ENCODE data around the gene MKI67.

DNA sequence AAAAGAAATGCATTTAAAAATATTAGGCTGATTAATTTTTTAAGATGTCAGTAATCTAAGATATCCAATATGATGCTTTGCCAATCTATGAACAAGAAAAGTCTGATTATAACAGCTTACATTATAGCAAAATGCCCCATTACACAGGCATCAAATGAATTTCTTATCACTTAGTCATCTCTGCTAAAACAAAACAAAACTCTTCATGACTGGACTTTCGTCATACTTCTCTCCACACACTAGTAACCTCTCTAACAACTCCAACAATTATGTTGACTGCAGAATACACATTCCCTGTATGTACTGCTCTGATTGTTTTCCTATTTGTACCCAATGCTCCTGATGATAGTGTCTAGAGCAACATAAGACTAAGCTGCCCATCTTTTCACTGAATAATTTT is 3.8 kb upstream of the MKI67 start:
- TF ChIP-seq MXI1 (IDR thresholded peaks at IDR 0.05; ENCODE audit: low read depth, low read length) (no peak), SIN3A (IDR thresholded peaks at IDR 0.05; ENCODE audit: low read depth, low read length) (no peak), MEF2A (IDR thresholded peaks at IDR 0.05; ENCODE audit: insufficient read depth, low read depth, low read length) (no peak), EZH2 (IDR thresholded peaks at IDR 0.05; ENCODE audit: borderline replicate concordance, control insufficient read depth, low read depth, low read length) (no peak)
- TF ChIP-seq, protein P1, sequence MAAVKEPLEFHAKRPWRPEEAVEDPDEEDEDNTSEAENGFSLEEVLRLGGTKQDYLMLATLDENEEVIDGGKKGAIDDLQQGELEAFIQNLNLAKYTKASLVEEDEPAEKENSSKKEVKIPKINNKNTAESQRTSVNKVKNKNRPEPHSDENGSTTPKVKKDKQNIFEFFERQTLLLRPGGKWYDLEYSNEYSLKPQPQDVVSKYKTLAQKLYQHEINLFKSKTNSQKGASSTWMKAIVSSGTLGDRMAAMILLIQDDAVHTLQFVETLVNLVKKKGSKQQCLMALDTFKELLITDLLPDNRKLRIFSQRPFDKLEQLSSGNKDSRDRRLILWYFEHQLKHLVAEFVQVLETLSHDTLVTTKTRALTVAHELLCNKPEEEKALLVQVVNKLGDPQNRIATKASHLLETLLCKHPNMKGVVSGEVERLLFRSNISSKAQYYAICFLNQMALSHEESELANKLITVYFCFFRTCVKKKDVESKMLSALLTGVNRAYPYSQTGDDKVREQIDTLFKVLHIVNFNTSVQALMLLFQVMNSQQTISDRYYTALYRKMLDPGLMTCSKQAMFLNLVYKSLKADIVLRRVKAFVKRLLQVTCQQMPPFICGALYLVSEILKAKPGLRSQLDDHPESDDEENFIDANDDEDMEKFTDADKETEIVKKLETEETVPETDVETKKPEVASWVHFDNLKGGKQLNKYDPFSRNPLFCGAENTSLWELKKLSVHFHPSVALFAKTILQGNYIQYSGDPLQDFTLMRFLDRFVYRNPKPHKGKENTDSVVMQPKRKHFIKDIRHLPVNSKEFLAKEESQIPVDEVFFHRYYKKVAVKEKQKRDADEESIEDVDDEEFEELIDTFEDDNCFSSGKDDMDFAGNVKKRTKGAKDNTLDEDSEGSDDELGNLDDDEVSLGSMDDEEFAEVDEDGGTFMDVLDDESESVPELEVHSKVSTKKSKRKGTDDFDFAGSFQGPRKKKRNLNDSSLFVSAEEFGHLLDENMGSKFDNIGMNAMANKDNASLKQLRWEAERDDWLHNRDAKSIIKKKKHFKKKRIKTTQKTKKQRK (IDR thresholded peaks at IDR 0.05; ENCODE audit: low read depth, low read length) = no peak
- TF ChIP-seq, protein P2, sequence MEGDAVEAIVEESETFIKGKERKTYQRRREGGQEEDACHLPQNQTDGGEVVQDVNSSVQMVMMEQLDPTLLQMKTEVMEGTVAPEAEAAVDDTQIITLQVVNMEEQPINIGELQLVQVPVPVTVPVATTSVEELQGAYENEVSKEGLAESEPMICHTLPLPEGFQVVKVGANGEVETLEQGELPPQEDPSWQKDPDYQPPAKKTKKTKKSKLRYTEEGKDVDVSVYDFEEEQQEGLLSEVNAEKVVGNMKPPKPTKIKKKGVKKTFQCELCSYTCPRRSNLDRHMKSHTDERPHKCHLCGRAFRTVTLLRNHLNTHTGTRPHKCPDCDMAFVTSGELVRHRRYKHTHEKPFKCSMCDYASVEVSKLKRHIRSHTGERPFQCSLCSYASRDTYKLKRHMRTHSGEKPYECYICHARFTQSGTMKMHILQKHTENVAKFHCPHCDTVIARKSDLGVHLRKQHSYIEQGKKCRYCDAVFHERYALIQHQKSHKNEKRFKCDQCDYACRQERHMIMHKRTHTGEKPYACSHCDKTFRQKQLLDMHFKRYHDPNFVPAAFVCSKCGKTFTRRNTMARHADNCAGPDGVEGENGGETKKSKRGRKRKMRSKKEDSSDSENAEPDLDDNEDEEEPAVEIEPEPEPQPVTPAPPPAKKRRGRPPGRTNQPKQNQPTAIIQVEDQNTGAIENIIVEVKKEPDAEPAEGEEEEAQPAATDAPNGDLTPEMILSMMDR (IDR thresholded peaks at IDR 0.05 in 2 of 3, conservative IDR thresholded peaks at IDR 0.05 in 1 of 3; ENCODE audit: control insufficient read depth in 2 of 3, extremely low read depth in 1 of 3, insufficient read depth in 1 of 3, low read depth in 3 of 3, low read length in 3 of 3) = no peak
- TF ChIP-seq, protein P3, sequence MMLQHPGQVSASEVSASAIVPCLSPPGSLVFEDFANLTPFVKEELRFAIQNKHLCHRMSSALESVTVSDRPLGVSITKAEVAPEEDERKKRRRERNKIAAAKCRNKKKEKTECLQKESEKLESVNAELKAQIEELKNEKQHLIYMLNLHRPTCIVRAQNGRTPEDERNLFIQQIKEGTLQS (IDR thresholded peaks at IDR 0.05; ENCODE audit: borderline replicate concordance, extremely low read depth, low read depth, low read length) = no peak
